GM23338 (cell line): ENCODE measurements around the gene PFKFB2. TPM values are rescaled to one million over a fixed set of nuclear protein-coding genes. Genes with fewer than 3 reads are reported as not detected.

Experiments used
- ATAC-seq: fragments of 200-7000 bp; cut with Tn5 transposase; 3 replicates; pipeline ENCODE4 v1.9.1; 2020
- DNase-seq: peaks from one replicate; pipeline ENCODE4 v3.0.0-alpha.2; 2015; ENCODE audit warnings: low spot score
- H2AFZ ChIP-seq: fragments of 200-600 bp; sonication (generic); 2 replicates; pipeline ENCODE4 v1.8.0; 2016; ENCODE audit warnings: antibody characterized with exemption, mild to moderate bottlenecking, moderate library complexity
- H3F3A ChIP-seq: fragments of 200-600 bp; sonication (generic); replicated peaks from 2 replicates; pipeline ENCODE4 v1.8.0; 2017; ENCODE audit warnings: antibody characterized with exemption, mixed run types, low read depth
- H3K27ac ChIP-seq: fragments of 200-600 bp; sonication (generic); 2 replicates; pipeline ENCODE4 v1.6.1; 2016; ENCODE audit warnings: low read depth
- H3K27me3 ChIP-seq: fragments of 200-600 bp; sonication (generic); 2 replicates; pipeline ENCODE4 v1.8.0; 2016; ENCODE audit warnings: mild to moderate bottlenecking, mixed run types, moderate library complexity; ENCODE audit not compliant: insufficient read depth
- H3K36me3 ChIP-seq: fragments of 200-600 bp; sonication (generic); 2 replicates; pipeline ENCODE4 v1.8.0; 2016; ENCODE audit warnings: mild to moderate bottlenecking; ENCODE audit not compliant: insufficient read depth
- H3K4me1 ChIP-seq: fragments of 200-600 bp; sonication (generic); 2 replicates; pipeline ENCODE4 v1.8.0; 2016; ENCODE audit warnings: mild to moderate bottlenecking, moderate library complexity; ENCODE audit not compliant: insufficient read depth
- H3K4me2 ChIP-seq: fragments of 200-600 bp; sonication (generic); 2 replicates; pipeline ENCODE4 v1.7.1; 2017; ENCODE audit warnings: mixed run types
- H3K4me3 ChIP-seq: fragments of 200-600 bp; sonication (generic); 2 replicates; pipeline ENCODE4 v1.6.1; 2016; ENCODE audit warnings: mixed run types
- H3K79me2 ChIP-seq: fragments of 200-600 bp; sonication (generic); replicated peaks from 2 replicates; pipeline ENCODE4 v1.8.0; 2017; ENCODE audit warnings: mild to moderate bottlenecking; ENCODE audit not compliant: insufficient read depth
- H3K9me2 ChIP-seq: fragments of 200-600 bp; sonication (generic); 2 replicates; pipeline ENCODE4 v1.8.0; 2017; ENCODE audit not compliant: insufficient read depth
- H4K20me1 ChIP-seq: fragments of 200-600 bp; sonication (generic); replicated peaks from 2 replicates; pipeline ENCODE4 v1.8.0; 2017; ENCODE audit warnings: mild to moderate bottlenecking; ENCODE audit not compliant: insufficient read depth
- H3K27ac Mint-ChIP-seq: 2 replicates; pipeline ENCODE4 v1.8.0; 2020; ENCODE audit warnings: inconsistent platforms, mild to moderate bottlenecking, moderate library complexity, mixed read lengths
- H3K27me3 Mint-ChIP-seq: 3 replicates; pipeline ENCODE4 v1.8.0; 2022; ENCODE audit warnings: low read depth, mild to moderate bottlenecking, moderate library complexity, mixed read lengths, inconsistent platforms; ENCODE audit not compliant: insufficient read depth, poor library complexity
- H3K36me3 Mint-ChIP-seq: 3 replicates; pipeline ENCODE4 v1.8.0; 2021; ENCODE audit warnings: low read depth, mild to moderate bottlenecking, inconsistent platforms, moderate library complexity, mixed read lengths
- H3K4me1 Mint-ChIP-seq: 3 replicates; pipeline ENCODE4 v1.8.0; 2020; ENCODE audit warnings: mild to moderate bottlenecking, inconsistent platforms, mixed read lengths
- H3K4me3 Mint-ChIP-seq: 3 replicates; pipeline ENCODE4 v1.8.0; 2021; ENCODE audit warnings: moderate library complexity, mild to moderate bottlenecking, inconsistent platforms, mixed read lengths
- H3K9me3 Mint-ChIP-seq: 3 replicates; pipeline ENCODE4 v1.8.0; 2020; ENCODE audit warnings: moderate library complexity, mild to moderate bottlenecking, inconsistent platforms, mixed read lengths
- CREB1 ChIP-seq: fragments of 250-450 bp; sonication (Bioruptor Pico); IDR thresholded peaks from 2 replicates; pipeline ENCODE4 v1.5.0; 2020; ENCODE audit warnings: low read depth, mild to moderate bottlenecking, moderate library complexity
- CTCF ChIP-seq, 2 experiments: fragments of 200-600 bp in 1 of 2; sonication (generic) in 1 of 2; conservative IDR thresholded peaks; 2 replicates each; pipeline versions ENCODE4 v1.5.1 to v1.6.1; 2016 to 2017; ENCODE audit warnings: antibody characterized with exemption in 2 of 2, low read depth in 2 of 2, mild to moderate bottlenecking in 2 of 2, moderate library complexity in 1 of 2
- ETS1 ChIP-seq: IDR thresholded peaks from 2 replicates; pipeline ENCODE4 v1.6.1; 2016; ENCODE audit warnings: antibody characterized with exemption
- EZH2 ChIP-seq: fragments of 200-600 bp; sonication (generic); IDR thresholded peaks from one replicate; pipeline ENCODE4 v1.8.0; 2017; ENCODE audit warnings: antibody characterized with exemption, mild to moderate bottlenecking, low read depth; ENCODE audit not compliant: unreplicated experiment
- JUNB ChIP-seq: IDR thresholded peaks from one replicate; pipeline ENCODE4 v1.6.1; 2016; ENCODE audit warnings: antibody characterized with exemption; ENCODE audit not compliant: unreplicated experiment
- NANOG ChIP-seq: IDR thresholded peaks from 2 replicates; pipeline ENCODE4 v1.6.1; 2016; ENCODE audit warnings: antibody characterized with exemption, borderline replicate concordance
- POLR2AphosphoS5 ChIP-seq: IDR thresholded peaks from 2 replicates; pipeline ENCODE4 v1.6.1; 2016; ENCODE audit warnings: antibody characterized with exemption, low read depth
- STAT1 ChIP-seq: IDR thresholded peaks from one replicate; pipeline ENCODE4 v1.6.1; 2016; ENCODE audit warnings: antibody characterized with exemption; ENCODE audit not compliant: unreplicated experiment
- ZNF114 ChIP-seq: fragments of 250-450 bp; sonication (Bioruptor Pico); IDR thresholded peaks from 2 replicates; pipeline ENCODE4 v1.5.0; 2020; ENCODE audit warnings: mild to moderate bottlenecking, moderate library complexity
- ZNF331 ChIP-seq: fragments of 250-450 bp; sonication (Bioruptor Pico); IDR thresholded peaks from 2 replicates; pipeline ENCODE4 v1.5.0; 2020; ENCODE audit warnings: low read depth, mild to moderate bottlenecking, moderate library complexity
- ZNF462 ChIP-seq: fragments of 250-450 bp; sonication (Bioruptor Pico); IDR thresholded peaks from 2 replicates; pipeline ENCODE4 v1.5.0; 2020; ENCODE audit warnings: mild to moderate bottlenecking, moderate library complexity
- polyA plus RNA-seq: library from polyadenylated mRNA; unstranded; fragments of >200 nt; fragmentation: Nextera tagmentation; extraction: Ambion mirVana; gene quantifications from 2 replicates; pipeline ENCODE4 v1.2.1, GENCODE V29; 2016
- total RNA-seq: library from RNA; depleted of rRNA; stranded (reverse); fragments of >200 nt; shearing (Covaris generic); gene quantifications from 2 replicates; pipeline ENCODE4 v1.2.3, GENCODE V29; 2014

Gene PFKFB2
- total and polyA plus RNA-seq, 2 experiments from 2014 or later, result 4.9 to 14.8 TPM

- no peak for TF ChIP-seq STAT1
- TF ChIP-seq ETS1, result no peak
- TF ChIP-seq ZNF331 (CRISPR knock-in tag), result no peak
- TF ChIP-seq EZH2, result no peak
- TF ChIP-seq ZNF114 (CRISPR knock-in tag), result no peak
- no peak for TF ChIP-seq CREB1
Observed at GRCh38 chr1:207033302-207033701, 19.8 kb upstream of the PFKFB2 start (continued).

GRCh38 chr1:207034208-207034607 lies 18.9 kb upstream of the PFKFB2 start:
- Histone ChIP-seq H4K20me1 (no peaks in the 10 kb centered on the region), H3K9me2 (peaks cover 1% of the 10 kb centered on the region; the same call in 1 of the 2 replicates), H3K27ac (no peak overlapping the region), H2AFZ (no peak overlapping the region), H3K4me2 (no peak overlapping the region), H3K4me3 (no peak overlapping the region), H3F3A (no peaks in the 10 kb centered on the region), H3K79me2 (no peaks in the 10 kb centered on the region), H3K36me3 (no peaks in the 10 kb centered on the region), H3K27me3 (no peaks in the 10 kb centered on the region), H3K4me1 (peaks cover 34% of the 10 kb centered on the region)
- TF ChIP-seq CREB1, result no peak
- H3K4me1 Mint-ChIP-seq, result peaks cover 46% of the 10 kb centered on the region
- H3K27me3 Mint-ChIP-seq, result no peaks in the 10 kb centered on the region
- DNase-seq (no peak), ATAC-seq (no peak)
- no peak overlapping the region for H3K4me3 Mint-ChIP-seq
- no peaks in the 10 kb centered on the region for H3K36me3 Mint-ChIP-seq
- H3K9me3 Mint-ChIP-seq, result no peaks in the 10 kb centered on the region
- no peak overlapping the region for H3K27ac Mint-ChIP-seq

GRCh38 chr1:207034998-207035397 lies 18.1 kb upstream of the PFKFB2 start:
- no peaks in the 10 kb centered on the region for H3K9me3 Mint-ChIP-seq
- H3K4me1 Mint-ChIP-seq, result peaks cover 41% of the 10 kb centered on the region
- Histone ChIP-seq H2AFZ (no peak overlapping the region), H3K4me2 (no peak overlapping the region), H3K4me3 (no peak overlapping the region), H4K20me1 (no peaks in the 10 kb centered on the region), H3K36me3 (no peaks in the 10 kb centered on the region), H3K27ac (no peak overlapping the region), H3K27me3 (no peaks in the 10 kb centered on the region), H3K4me1 (peaks cover 27% of the 10 kb centered on the region), H3F3A (no peaks in the 10 kb centered on the region), H3K9me2 (no peaks in the 10 kb centered on the region), H3K79me2 (no peaks in the 10 kb centered on the region)
- no peak overlapping the region for H3K4me3 Mint-ChIP-seq
- DNase-seq, result no peak
- ATAC-seq, result no peak
- H3K27ac Mint-ChIP-seq, result no peak overlapping the region
- H3K36me3 Mint-ChIP-seq, result no peaks in the 10 kb centered on the region
- no peaks in the 10 kb centered on the region for H3K27me3 Mint-ChIP-seq
- no peak for TF ChIP-seq NANOG
- no peak for TF ChIP-seq CREB1
- no peak for TF ChIP-seq ZNF462 (CRISPR knock-in tag)
- no peak for TF ChIP-seq STAT1
- TF ChIP-seq JUNB, result no peak
- TF ChIP-seq ZNF114 (CRISPR knock-in tag), result no peak
- no peak for TF ChIP-seq POLR2AphosphoS5
- no peak for TF ChIP-seq ETS1
- TF ChIP-seq CTCF (conservative IDR thresholded peaks at IDR 0.05; ENCODE audit: low read depth in 2 of 2), result no peak
